GM12873 (cell line): ENCODE measurements around the gene TRPM3.

Source experiments
- CTCF ChIP-seq: IDR thresholded peaks from 2 replicates; pipeline ENCODE4 v1.5.1; 2012; ENCODE audit warnings: low read depth, mild to moderate bottlenecking, moderate library complexity, low read length, control low read depth; ENCODE audit not compliant: insufficient read depth; ENCODE audit errors: missing control alignments

The TRPM3 gene

GRCh38 chr9:70887826-70888225 is 233.6 kb downstream of the TRPM3 start:
- no peak for TF ChIP-seq CTCF

DNA sequence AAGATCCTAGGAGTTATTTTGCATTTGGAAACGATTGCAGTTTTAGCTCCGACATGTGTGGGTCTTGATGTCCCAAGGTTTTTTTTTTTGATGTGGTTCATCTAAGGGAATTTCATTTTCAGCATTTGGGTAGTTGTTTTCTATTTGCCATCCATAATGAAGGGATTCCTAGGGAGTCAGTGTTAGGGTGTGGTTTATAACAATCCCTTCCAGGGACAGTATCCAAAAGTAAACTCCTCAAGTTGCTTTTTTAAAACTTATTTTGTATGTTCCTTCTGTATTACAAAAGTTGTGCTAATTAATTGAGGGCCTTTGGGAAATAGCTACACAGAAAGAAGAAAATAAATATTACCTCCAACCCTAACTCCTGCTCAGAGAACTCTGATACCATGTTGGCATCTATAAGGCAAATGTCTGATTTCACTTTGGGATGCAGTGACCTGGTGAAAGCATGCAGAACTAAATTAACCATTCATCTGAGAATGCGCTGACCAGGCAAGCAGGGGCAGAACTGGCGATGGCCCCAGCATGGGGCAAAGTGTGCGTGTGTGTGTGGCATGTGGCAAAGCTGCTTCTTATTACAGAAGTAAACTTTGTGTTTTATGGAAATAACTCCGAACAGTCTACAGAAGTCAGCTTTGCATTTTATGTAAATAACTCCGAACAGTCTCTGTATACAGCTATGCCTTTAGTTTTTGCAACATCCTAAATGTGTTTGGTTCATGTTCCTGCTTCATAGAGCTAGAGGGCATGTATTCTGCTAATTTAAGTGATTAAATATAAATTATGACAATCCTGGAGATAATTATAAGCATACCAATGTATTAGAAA is 237.2 kb downstream of the TRPM3 start:
- TF ChIP-seq CTCF: no peak

- TF ChIP-seq CTCF: no peak
Observed at GRCh38 chr9:70883056-70883455, 238.4 kb downstream of the TRPM3 start.

- no peak for TF ChIP-seq CTCF
Observed at GRCh38 chr9:70881333-70881732, 240.1 kb downstream of the TRPM3 start.

DNA sequence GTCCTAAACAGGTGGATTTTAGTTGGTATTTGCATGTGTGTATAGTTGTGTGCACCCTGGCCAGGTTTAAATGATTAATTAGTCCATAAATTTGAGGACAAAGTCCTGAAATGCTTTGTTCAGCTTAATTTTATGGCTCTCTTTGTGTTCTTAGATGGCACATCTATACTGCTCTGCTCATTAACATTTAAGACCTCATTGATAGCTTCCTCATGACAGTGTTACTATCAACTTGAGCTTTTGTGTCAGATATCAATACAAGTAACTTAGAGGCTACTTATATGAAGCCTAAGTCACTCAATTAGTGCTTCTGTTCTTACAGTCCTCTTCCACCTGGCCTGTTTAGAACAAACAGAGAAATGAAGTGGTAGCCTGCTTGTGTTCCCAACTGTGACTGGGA is 240.9 kb downstream of the TRPM3 start:
- no peak for TF ChIP-seq CTCF

DNA sequence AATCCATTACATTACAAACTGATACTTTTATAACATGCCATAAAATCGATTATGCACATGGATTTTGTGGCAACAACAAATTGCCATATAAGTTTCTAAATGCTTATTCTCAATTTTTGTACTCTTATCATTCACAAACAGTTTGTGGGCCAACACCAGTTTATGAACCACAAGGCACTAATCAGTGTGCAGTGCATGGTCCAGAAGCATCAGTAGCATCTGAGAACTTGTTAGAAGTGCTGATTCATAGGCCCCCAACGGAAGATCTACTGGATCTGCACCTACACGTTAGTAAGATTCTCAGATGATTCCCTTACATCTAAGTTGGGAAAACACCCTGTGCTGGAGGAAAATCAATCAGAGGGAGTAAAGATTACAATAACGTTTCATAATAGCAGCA is 242.8 kb downstream of the TRPM3 start:
- no peak for TF ChIP-seq CTCF

DNA sequence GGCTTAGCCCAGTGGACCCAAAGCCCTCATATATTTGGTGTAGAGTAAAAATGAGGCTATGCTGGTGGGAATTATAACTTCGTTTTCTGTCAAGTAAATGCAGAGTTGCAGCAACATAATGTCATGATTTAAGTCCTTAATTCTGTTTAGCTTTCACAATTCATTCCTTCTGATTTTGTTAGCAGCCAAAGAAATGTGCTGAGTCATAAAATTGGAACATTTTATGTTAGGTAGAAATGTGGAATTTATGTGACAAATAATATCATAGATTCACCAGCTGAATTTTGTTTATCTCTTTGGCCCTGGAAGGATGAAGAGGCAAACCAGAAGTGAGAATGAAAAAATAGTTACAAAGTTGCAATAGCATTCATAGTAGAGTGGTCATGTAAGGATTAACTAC is 247.0 kb downstream of the TRPM3 start:
- TF ChIP-seq CTCF: no peak
